ENCODE data around the gene BANF2. TPM values are rescaled to one million over a fixed set of nuclear protein-coding genes. Genes with fewer than 3 reads are reported as not detected.
"Not testable (repeated sequence)": the region's sequence is repeated elsewhere in the genome, so short reads cannot be mapped to it uniquely, and the experiment has no call there.

The BANF2 gene
- total and polyA plus RNA-seq, 4 donors: not detected

GRCh38 chr20:17776551-17776950 lies 76.8 kb downstream of the BANF2 start:
- no peaks in the 10 kb centered on the region for H3K9me3 ChIP-seq (ENCODE audit: control insufficient read depth, insufficient read depth, low read length)
- WGBS (ENCODE audit: insufficient coverage): 100% methylated on average over 1 of the region's 2 CpGs
- no peaks in the 10 kb centered on the region for H3K27me3 ChIP-seq (ENCODE audit: control insufficient read depth, insufficient read depth, low read length)
- H3K36me3 ChIP-seq (ENCODE audit: control insufficient read depth, insufficient read depth, low read length): no peaks in the 10 kb centered on the region
- no peak overlapping the region for H3K4me3 ChIP-seq (ENCODE audit: low read depth, low read length)
- H3K4me1 ChIP-seq (ENCODE audit: control insufficient read depth, insufficient read depth, low read length): no peaks in the 10 kb centered on the region
- no peak overlapping the region for H3K27ac ChIP-seq (ENCODE audit: low read depth, low read length)
- DNase-seq (ENCODE audit: low read depth in 4 of 6, low spot score in 6 of 6): no peak

GRCh38 chr20:17779011-17779410 lies 79.2 kb downstream of the BANF2 start:
- not testable (repeated sequence) for H3K4me3 ChIP-seq (ENCODE audit: low read depth, low read length); H3K9me3 ChIP-seq (ENCODE audit: control insufficient read depth, insufficient read depth, low read length); DNase-seq (ENCODE audit: low read depth in 4 of 6, low spot score in 6 of 6); H3K27ac ChIP-seq (ENCODE audit: low read depth, low read length); H3K27me3 ChIP-seq (ENCODE audit: control insufficient read depth, insufficient read depth, low read length); H3K4me1 ChIP-seq (ENCODE audit: control insufficient read depth, insufficient read depth, low read length); H3K36me3 ChIP-seq (ENCODE audit: control insufficient read depth, insufficient read depth, low read length)
- WGBS (ENCODE audit: insufficient coverage): 95% methylated on average over 27 of the region's 32 CpGs

DNA sequence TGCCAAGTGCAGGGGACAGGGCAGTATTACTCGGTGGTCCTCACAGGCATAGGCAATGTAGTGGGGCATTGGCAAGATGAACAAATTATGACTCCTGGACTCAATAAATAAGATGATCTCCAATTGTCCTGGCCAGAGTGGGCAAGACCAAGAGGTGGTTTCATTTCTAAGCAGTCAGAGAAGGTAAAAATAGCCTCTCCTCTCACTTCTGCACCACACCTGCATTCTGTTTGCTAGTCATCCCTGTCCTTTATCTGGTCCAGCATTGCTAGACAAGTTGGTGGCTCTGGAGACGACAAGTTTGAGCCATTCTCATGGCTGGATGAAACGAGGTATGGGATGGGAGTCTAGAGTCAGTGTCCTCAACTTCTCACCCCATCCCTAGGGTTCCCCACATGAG lies 83.0 kb downstream of the BANF2 start:
- no peaks in the 10 kb centered on the region for H3K36me3 ChIP-seq (ENCODE audit: control insufficient read depth, insufficient read depth, low read length)
- no peak for DNase-seq (ENCODE audit: low read depth in 4 of 6, low spot score in 6 of 6)
- 33% methylated on average over 1 of the region's 3 CpGs for WGBS (ENCODE audit: insufficient coverage)
- no peaks in the 10 kb centered on the region for H3K27me3 ChIP-seq (ENCODE audit: control insufficient read depth, insufficient read depth, low read length)
- H3K4me1 ChIP-seq (ENCODE audit: control insufficient read depth, insufficient read depth, low read length): peaks cover 10% of the 10 kb centered on the region
- no peak overlapping the region for H3K4me3 ChIP-seq (ENCODE audit: low read depth, low read length)
- H3K27ac ChIP-seq (ENCODE audit: low read depth, low read length): no peak overlapping the region
- no peaks in the 10 kb centered on the region for H3K9me3 ChIP-seq (ENCODE audit: control insufficient read depth, insufficient read depth, low read length)

- no peaks in the 10 kb centered on the region for H3K27me3 ChIP-seq (ENCODE audit: control insufficient read depth, insufficient read depth, low read length)
- no peak overlapping the region for H3K4me3 ChIP-seq (ENCODE audit: low read depth, low read length)
- H3K27ac ChIP-seq (ENCODE audit: low read depth, low read length): no peak overlapping the region
- no peaks in the 10 kb centered on the region for H3K9me3 ChIP-seq (ENCODE audit: control insufficient read depth, insufficient read depth, low read length)
- no CpG with 5 or more reads among the region's 6 CpGs for WGBS (ENCODE audit: insufficient coverage)
- DNase-seq (ENCODE audit: low read depth in 4 of 6, low spot score in 6 of 6): peak in 1 of 6 donors; percentile 3
- peaks cover 10% of the 10 kb centered on the region for H3K4me1 ChIP-seq (ENCODE audit: control insufficient read depth, insufficient read depth, low read length)
- H3K36me3 ChIP-seq (ENCODE audit: control insufficient read depth, insufficient read depth, low read length): no peaks in the 10 kb centered on the region
Observed at GRCh38 chr20:17783671-17784070, 83.9 kb downstream of the BANF2 start.

DNA sequence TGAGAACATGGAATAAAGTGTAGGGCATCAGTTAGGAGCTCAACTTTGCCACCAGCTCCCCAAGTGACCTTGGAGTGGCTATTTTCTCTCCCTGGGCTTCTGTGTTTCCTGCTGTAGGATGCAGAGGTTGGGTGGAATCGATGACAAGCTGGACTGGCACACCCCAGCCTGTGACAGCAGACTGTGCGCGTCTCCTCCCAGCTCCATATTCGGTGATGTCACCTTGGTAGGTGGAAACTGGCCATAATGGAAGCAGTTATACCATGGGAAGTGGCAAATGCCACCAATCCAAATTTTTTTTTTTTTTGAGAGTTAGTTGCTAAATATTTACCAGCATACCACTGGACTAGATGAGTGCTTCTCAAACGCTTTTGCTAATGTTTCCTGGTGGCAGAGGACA lies 85.2 kb downstream of the BANF2 start:
- DNase-seq (ENCODE audit: low read depth in 4 of 6, low spot score in 6 of 6): no peak
- Histone ChIP-seq H3K36me3 (ENCODE audit: control insufficient read depth, insufficient read depth, low read length) (no peaks in the 10 kb centered on the region), H3K27ac (ENCODE audit: low read depth, low read length) (no peak overlapping the region), H3K4me3 (ENCODE audit: low read depth, low read length) (no peak overlapping the region), H3K9me3 (ENCODE audit: control insufficient read depth, insufficient read depth, low read length) (no peaks in the 10 kb centered on the region), H3K4me1 (ENCODE audit: control insufficient read depth, insufficient read depth, low read length) (peaks cover 10% of the 10 kb centered on the region), H3K27me3 (ENCODE audit: control insufficient read depth, insufficient read depth, low read length) (no peaks in the 10 kb centered on the region)
- WGBS (ENCODE audit: insufficient coverage): 65% methylated on average over 3 of the region's 5 CpGs

Other genes starting within 250 kb of the BANF2 start
- 1 to 10 TPM; 1.8 to 2.2 TPM for gene BFSP1, start 168.6 kb upstream of the BANF2 start, total RNA-seq
- 1 to 10 TPM; 2.6 to 3.1 TPM for gene BFSP1, start 168.6 kb upstream of the BANF2 start, polyA plus RNA-seq (ENCODE audit: insufficient read length in 2 of 2)
- gene DSTN, start 129.9 kb upstream of the BANF2 start, total RNA-seq: 100 to 1,000 TPM; 174 to 303 TPM
- 100 to 1,000 TPM; 325 to 405 TPM for gene DSTN, start 129.9 kb upstream of the BANF2 start, polyA plus RNA-seq (ENCODE audit: insufficient read length in 2 of 2)
- 10 to 100 TPM; 55.9 to 89.2 TPM for gene RRBP1, start 17.7 kb upstream of the BANF2 start, total RNA-seq
- gene RRBP1, start 17.7 kb upstream of the BANF2 start, polyA plus RNA-seq (ENCODE audit: insufficient read length in 2 of 2): 10 to 100 TPM; 53.2 to 57.5 TPM

Measured in spinal cord (tissue), 10 donors.